HepG2 (cell line): ENCODE results near the gene KLRG1. TPM values are rescaled to one million over a fixed set of nuclear protein-coding genes. Genes with fewer than 3 reads are reported as not detected.

Experiments used
- ATAC-seq: fragments of 200-7000 bp; cut with Tn5 transposase; 3 replicates; pipeline ENCODE4 v1.9.1; 2020; ENCODE audit warnings: mild to moderate bottlenecking, moderate library complexity
- BruUV-seq: library from RNA; stranded (reverse); fragments of 400-500 nt; replicated peaks from 2 replicates; lab custom pipeline; 2021; lab: Mats Ljungman, UMichigan
- CTCF ChIA-PET: fragments of 300-600 bp; formaldehyde crosslinking; extraction: SDS; loops from one replicate; lab custom pipeline; 2021; ENCODE audit warnings: low total read pairs, inconsistent platforms, low intra/inter-chr PET ratio; lab: Yijun Ruan, JAX
- POLR2A ChIA-PET: fragments of 350-600 bp; sonication (Branson Sonifier 250); formaldehyde crosslinking; loops from one replicate; lab custom pipeline; 2020; ENCODE audit warnings: antibody characterized with exemption, inconsistent platforms; lab: Yijun Ruan, JAX
- DNase-seq: peaks from one replicate; pipeline ENCODE4 v3.0.0-alpha.2; 2015; ENCODE audit warnings: low spot score
- FAIRE-seq: peaks from 3 replicates; lab custom pipeline; 2011; peaks lifted over from hg19 to GRCh38; lab: Jason Lieb, UNC
- H2AFZ ChIP-seq: one replicate; pipeline ENCODE4 v1.6.1; 2011; ENCODE audit warnings: low read length, inconsistent platforms
- H3K27ac ChIP-seq: fragments of 300-600 bp; 3 replicates; pipeline ENCODE4 v1.8.0; 2011; ENCODE audit warnings: mixed run types, mild to moderate bottlenecking, mixed read lengths, low read length, inconsistent platforms; ENCODE audit not compliant: insufficient read depth; ENCODE audit errors: extremely low read length
- H3K27me3 ChIP-seq, 2 experiments: fragments of 200-600 bp in 1 of 2; 2 replicates in 1 of 2; 3 replicates in 1 of 2; pipeline versions ENCODE4 v1.6.0 to v1.8.0; 2011; ENCODE audit warnings: low read length in 2 of 2, mild to moderate bottlenecking in 2 of 2, moderate library complexity in 2 of 2, inconsistent platforms in 1 of 2; ENCODE audit not compliant: insufficient read depth in 2 of 2, control insufficient read depth in 1 of 2
- H3K36me3 ChIP-seq, 2 experiments: fragments of 200-600 bp in 1 of 2; replicated peaks in 1 of 2; 2 replicates in 1 of 2; 3 replicates in 1 of 2; pipeline versions ENCODE4 v1.5.1 to v1.8.0; 2011; ENCODE audit warnings: low read length in 2 of 2, inconsistent platforms in 1 of 2; ENCODE audit not compliant: insufficient read depth in 2 of 2, control insufficient read depth in 1 of 2
- H3K4me1 ChIP-seq: 2 replicates; pipeline ENCODE4 v1.5.1; 2012; ENCODE audit warnings: low read length, inconsistent platforms; ENCODE audit not compliant: insufficient read depth
- H3K4me2 ChIP-seq: 2 replicates; pipeline ENCODE4 v1.6.0; 2011; ENCODE audit warnings: low read depth, low read length, inconsistent platforms
- H3K4me3 ChIP-seq, 3 experiments: fragments of 200-600 bp in 1 of 3; sonication (generic), shearing (Covaris generic) in 1 of 3; replicated peaks in 1 of 3; 2 replicates each; pipeline ENCODE4 v1.5.1; 2011 to 2016; ENCODE audit warnings: low read length in 3 of 3, inconsistent platforms in 2 of 3, low read depth in 2 of 3, mild to moderate bottlenecking in 2 of 3, control low read depth in 1 of 3, mixed read lengths in 1 of 3; ENCODE audit not compliant: insufficient read depth in 1 of 3
- H3K79me2 ChIP-seq: one replicate; pipeline ENCODE4 v1.6.1; 2011; ENCODE audit warnings: low read length, inconsistent platforms; ENCODE audit not compliant: insufficient read depth
- H3K9ac ChIP-seq: 2 replicates; pipeline ENCODE4 v1.6.0; 2011; ENCODE audit warnings: mild to moderate bottlenecking, low read depth, low read length, inconsistent platforms; ENCODE audit not compliant: insufficient read depth
- H3K9me3 ChIP-seq: 2 replicates; pipeline ENCODE4 v1.5.1; 2012; ENCODE audit warnings: mild to moderate bottlenecking, low read length
- H4K20me1 ChIP-seq: 2 replicates; pipeline ENCODE4 v1.6.0; 2011; ENCODE audit warnings: inconsistent platforms, mild to moderate bottlenecking, low read length, moderate library complexity; ENCODE audit not compliant: insufficient read depth
- CHD4 ChIP-seq: fragments of 200-600 bp; sonication (generic); IDR thresholded peaks from 2 replicates; pipeline ENCODE4 v1.7.0; 2017; ENCODE audit warnings: mild to moderate bottlenecking, low read length, borderline replicate concordance
- KDM5A ChIP-seq: fragments of 200-600 bp; sonication (generic); IDR thresholded peaks from 2 replicates; pipeline ENCODE4 v1.7.0; 2018; ENCODE audit warnings: antibody characterized with exemption, mild to moderate bottlenecking, low read length, borderline replicate concordance
- KLF16 ChIP-seq, 2 experiments: sonication (generic) in 1 of 2; formaldehyde crosslinking in 1 of 2; IDR thresholded peaks; 2 replicates each; pipeline versions ENCODE4 v1.6.1 to v1.8.0; 2016 to 2023; ENCODE audit warnings: missing genetic modification reagents in 2 of 2, missing compliant biosample characterization in 1 of 2
- KLF9 ChIP-seq: IDR thresholded peaks from 2 replicates; pipeline ENCODE4 v1.6.1; 2016; ENCODE audit warnings: low read depth
- MIER2 ChIP-seq: IDR thresholded peaks from 2 replicates; pipeline ENCODE4 v1.6.1; 2016; ENCODE audit warnings: missing biosample characterization, missing genetic modification reagents
- PAX8 ChIP-seq: sonication (generic); formaldehyde crosslinking; IDR thresholded peaks from 2 replicates; pipeline ENCODE4 v1.8.0; 2022; ENCODE audit warnings: mild to moderate bottlenecking, missing genetic modification reagents, borderline replicate concordance
- RXRA ChIP-seq: sonication (generic); formaldehyde crosslinking; IDR thresholded peaks from 2 replicates; pipeline ENCODE4 v1.5.1; 2020; ENCODE audit warnings: missing genetic modification reagents
- SRY ChIP-seq: sonication (generic); formaldehyde crosslinking; IDR thresholded peaks from 2 replicates; pipeline ENCODE4 v1.8.0; 2022; ENCODE audit warnings: mild to moderate bottlenecking, missing genetic modification reagents
- TCF7L2 ChIP-seq: IDR thresholded peaks from 2 replicates; pipeline ENCODE4 v1.6.1; 2011; ENCODE audit warnings: mild to moderate bottlenecking, low read depth, low read length, moderate library complexity
- ZNF790 ChIP-seq: sonication (generic); formaldehyde crosslinking; IDR thresholded peaks from 2 replicates; pipeline ENCODE4 v1.8.0; 2022; ENCODE audit warnings: missing genetic modification reagents, mild to moderate bottlenecking, borderline replicate concordance
- ZSCAN31 ChIP-seq: sonication (generic); formaldehyde crosslinking; IDR thresholded peaks from 2 replicates; pipeline ENCODE4 v1.5.0; 2020; ENCODE audit warnings: low read depth, mild to moderate bottlenecking, missing genetic modification reagents
- WGBS: methylation state at CpG from one replicate; pipeline ENCODE4 v1.1.6; 2017; ENCODE audit warnings: low lambda C conversion rate; 5-methylcytosine and 5-hydroxymethylcytosine counted together
- in situ Hi-C: cut with HindIII; loops from 2 replicates; pipeline ENCODE4 v1.10.0; 2017; ENCODE audit warnings: low pct_unique_long_range_greater_than_20kb; ENCODE audit not compliant: extremely low pct_ligation_motif_present
- intact Hi-C: fragments of 100-400 bp; cut with micrococcal nuclease; formaldehyde crosslinking; loops from one replicate; pipeline ENCODE4 v1.10.0; 2022; ENCODE audit not compliant: unreplicated experiment
- polyA plus RNA-seq, 8 experiments: library from polyadenylated mRNA; depleted of rRNA in 3 of 8; stranded (reverse) in 7 of 8; unstranded in 1 of 8; fragments of >200 nt; fragmentation: Illumina TruSeq in 4 of 8; extraction: Trizol in 4 of 8; gene quantifications; 2 replicates each; pipeline versions ENCODE4 v1.2.1 to v1.2.3, GENCODE V29; 2011 to 2016; ENCODE audit warnings: low read depth in 4 of 8, missing spikeins in 1 of 8, mixed read lengths in 1 of 8; ENCODE audit not compliant: insufficient read depth in 1 of 8
- total RNA-seq, 5 experiments: library from RNA; depleted of rRNA; stranded (reverse); fragments of >200 nt; fragmentation: Illumina TruSeq; extraction: Trizol; gene quantifications; 2 replicates each; pipeline ENCODE4 v1.2.3, GENCODE V29; 2016; ENCODE audit warnings: low read depth in 1 of 5
- TF ChIP-seq, protein P1 (sequence below): sonication (generic); formaldehyde crosslinking; IDR thresholded peaks from 2 replicates; pipeline ENCODE4 v1.4.0; 2020; ENCODE audit warnings: mild to moderate bottlenecking, missing genetic modification reagents
- TF ChIP-seq, protein P2 (sequence below): sonication (generic); formaldehyde crosslinking; IDR thresholded peaks from 2 replicates; pipeline ENCODE4 v1.4.0; 2020; ENCODE audit warnings: missing genetic modification reagents, low read depth, mild to moderate bottlenecking, borderline replicate concordance
- TF ChIP-seq, protein P3 (sequence below), 2 experiments: sonication (generic) in 1 of 2; formaldehyde crosslinking in 1 of 2; IDR thresholded peaks; 2 replicates each; pipeline versions ENCODE4 v1.5.1 to v1.6.1; 2011 to 2020; ENCODE audit warnings: borderline replicate concordance in 1 of 2, low read depth in 1 of 2, low read length in 1 of 2, mild to moderate bottlenecking in 1 of 2, missing genetic modification reagents in 1 of 2, moderate library complexity in 1 of 2

The KLRG1 gene
- total and polyA plus RNA-seq, 2 of the 13 experiments (the other 11 are each of a cell fraction or from before 2014, with no cell fraction given): 1.2 to 1.7 TPM

DNA sequence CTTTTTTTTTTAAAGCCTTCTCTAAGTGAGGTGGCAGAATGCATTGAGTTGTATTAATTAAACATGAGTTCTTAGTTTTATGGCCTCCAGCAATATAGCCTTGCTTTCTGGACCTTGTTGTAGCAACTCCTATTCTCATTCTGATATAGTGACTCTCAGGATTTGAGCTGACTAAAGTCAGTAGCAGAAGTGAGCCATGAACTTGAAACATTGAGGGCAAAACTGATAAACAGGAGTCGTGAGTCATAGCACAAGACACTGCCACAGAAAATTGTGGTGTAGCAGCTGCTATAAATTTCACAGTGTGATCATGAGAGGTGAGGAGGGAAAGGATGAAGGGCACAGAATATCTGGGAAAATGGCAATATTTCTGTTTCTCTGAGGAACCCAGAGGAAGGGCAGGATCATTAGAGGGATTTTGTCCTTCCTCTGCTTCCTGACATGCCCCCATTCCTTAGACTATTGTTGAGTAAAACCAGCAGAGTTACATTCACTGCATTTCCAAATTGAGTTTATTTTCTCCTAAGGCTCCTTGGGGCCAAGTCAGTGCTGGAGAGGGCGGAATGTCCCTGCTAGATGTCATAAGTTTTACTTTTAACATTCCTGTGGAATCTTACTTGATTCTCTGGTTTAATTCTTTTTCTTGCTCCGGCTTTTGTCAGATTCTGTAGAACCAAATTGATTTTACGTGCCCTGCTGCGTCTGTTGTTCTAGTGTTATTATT, 7.5 kb downstream of the KLRG1 start:
- no peak for ATAC-seq
- POLR2A ChIA-PET: no interaction called here

More for the DNA sequence above, 7.5 kb downstream of the KLRG1 start:
- no peaks in the 10 kb centered on the region; a peak in 1 of 5 replicates for H3K27me3 ChIP-seq
- no peak overlapping the region for H3K27ac ChIP-seq
- no peaks in the 10 kb centered on the region for H3K79me2 ChIP-seq
- no peak overlapping the region for H3K4me3 ChIP-seq
- no peak overlapping the region for H3K9ac ChIP-seq
- H3K4me1 ChIP-seq: peaks cover 9% of the 10 kb centered on the region
- in situ Hi-C loops: no loop called here
- DNase-seq (no peak), FAIRE-seq (no peak)
- no peaks in the 10 kb centered on the region for H3K9me3 ChIP-seq
- H2AFZ ChIP-seq: no peak overlapping the region
- no peak for TF ChIP-seq RXRA
- no peak for TF ChIP-seq KDM5A
- TF ChIP-seq KLF9 (CRISPR knock-in tag): no peak
- TF ChIP-seq, protein P1, sequence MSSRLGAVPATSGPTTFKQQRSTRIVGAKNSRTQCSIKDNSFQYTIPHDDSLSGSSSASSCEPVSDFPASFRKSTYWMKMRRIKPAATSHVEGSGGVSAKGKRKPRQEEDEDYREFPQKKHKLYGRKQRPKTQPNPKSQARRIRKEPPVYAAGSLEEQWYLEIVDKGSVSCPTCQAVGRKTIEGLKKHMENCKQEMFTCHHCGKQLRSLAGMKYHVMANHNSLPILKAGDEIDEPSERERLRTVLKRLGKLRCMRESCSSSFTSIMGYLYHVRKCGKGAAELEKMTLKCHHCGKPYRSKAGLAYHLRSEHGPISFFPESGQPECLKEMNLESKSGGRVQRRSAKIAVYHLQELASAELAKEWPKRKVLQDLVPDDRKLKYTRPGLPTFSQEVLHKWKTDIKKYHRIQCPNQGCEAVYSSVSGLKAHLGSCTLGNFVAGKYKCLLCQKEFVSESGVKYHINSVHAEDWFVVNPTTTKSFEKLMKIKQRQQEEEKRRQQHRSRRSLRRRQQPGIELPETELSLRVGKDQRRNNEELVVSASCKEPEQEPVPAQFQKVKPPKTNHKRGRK (CRISPR knock-in tag): no peak
- no peak for TF ChIP-seq ZNF790 (CRISPR knock-in tag)
- no peak for TF ChIP-seq MIER2 (CRISPR knock-in tag)
- TF ChIP-seq KLF16 (CRISPR knock-in tag; IDR thresholded peaks at IDR 0.05): no peak
- no peak for TF ChIP-seq SRY (CRISPR knock-in tag)
- TF ChIP-seq CHD4: no peak
- no peak for TF ChIP-seq TCF7L2
- no peak for TF ChIP-seq ZSCAN31
- TF ChIP-seq, protein P2, sequence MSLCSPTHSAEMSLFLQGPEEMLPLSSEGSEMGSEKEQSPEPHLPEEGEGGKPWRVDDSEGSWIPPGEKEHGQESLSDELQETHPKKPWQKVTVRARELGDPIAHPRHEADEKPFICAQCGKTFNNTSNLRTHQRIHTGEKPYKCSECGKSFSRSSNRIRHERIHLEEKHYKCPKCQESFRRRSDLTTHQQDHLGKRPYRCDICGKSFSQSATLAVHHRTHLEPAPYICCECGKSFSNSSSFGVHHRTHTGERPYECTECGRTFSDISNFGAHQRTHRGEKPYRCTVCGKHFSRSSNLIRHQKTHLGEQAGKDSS (CRISPR knock-in tag): no peak
- TF ChIP-seq, protein P3, sequence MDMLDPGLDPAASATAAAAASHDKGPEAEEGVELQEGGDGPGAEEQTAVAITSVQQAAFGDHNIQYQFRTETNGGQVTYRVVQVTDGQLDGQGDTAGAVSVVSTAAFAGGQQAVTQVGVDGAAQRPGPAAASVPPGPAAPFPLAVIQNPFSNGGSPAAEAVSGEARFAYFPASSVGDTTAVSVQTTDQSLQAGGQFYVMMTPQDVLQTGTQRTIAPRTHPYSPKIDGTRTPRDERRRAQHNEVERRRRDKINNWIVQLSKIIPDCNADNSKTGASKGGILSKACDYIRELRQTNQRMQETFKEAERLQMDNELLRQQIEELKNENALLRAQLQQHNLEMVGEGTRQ (IDR thresholded peaks at IDR 0.05; ENCODE audit: low read depth, low read length): no peak
- TF ChIP-seq, protein P3 (CRISPR knock-in tag; IDR thresholded peaks at IDR 0.05; ENCODE audit: borderline replicate concordance): no peak
- no peak for TF ChIP-seq PAX8
- WGBS: 51% methylated on average over 5 of the region's 5 CpGs
- H3K4me2 ChIP-seq: no peak overlapping the region
- intact Hi-C loops: no loop called here
- BruUV-seq: no TSS peak
- no peaks in the 10 kb centered on the region for H4K20me1 ChIP-seq
- H3K36me3 ChIP-seq: no peaks in the 10 kb centered on the region
- CTCF ChIA-PET: no interaction called here
